DMS79 (cell line): ENCODE data around the gene SDF4.
"Not testable (repeated sequence)": the region's sequence is repeated elsewhere in the genome, so short reads cannot be mapped to it uniquely, and the experiment has no call there.

Experiments used
- DNase-seq: peaks from one replicate; lab custom pipeline; 2025; lab: John Stamatoyannopoulos, UW

The SDF4 gene

GRCh38 chr1:1198423-1199140 is 33.2 kb downstream of the SDF4 start:
- no peak for DNase-seq

GRCh38 chr1:1197551-1198422 is 34.0 kb downstream of the SDF4 start:
- no peak for DNase-seq

GRCh38 chr1:1197188-1197500 is 34.7 kb downstream of the SDF4 start:
- DNase-seq, result no peak

GRCh38 chr1:1196431-1197187 is 35.2 kb downstream of the SDF4 start:
- DNase-seq, result no peak

- not testable (repeated sequence) for DNase-seq
Observed at GRCh38 chr1:1195726-1196125, 36.1 kb downstream of the SDF4 start.

GRCh38 chr1:1194723-1195122 is 37.1 kb downstream of the SDF4 start:
- DNase-seq, result no peak

- DNase-seq, result no peak
Observed at GRCh38 chr1:1191734-1192133, 40.1 kb downstream of the SDF4 start.

- DNase-seq, result no peak
Observed at GRCh38 chr1:1189111-1189510, 42.7 kb downstream of the SDF4 start.

GRCh38 chr1:1187938-1188337 is 43.9 kb downstream of the SDF4 start:
- DNase-seq, result no peak

- no peak for DNase-seq
Observed at GRCh38 chr1:1185101-1185765, 46.6 kb downstream of the SDF4 start.

- DNase-seq, result no peak
Observed at GRCh38 chr1:1183833-1184775, 47.7 kb downstream of the SDF4 start.

GRCh38 chr1:1183221-1183747 is 48.5 kb downstream of the SDF4 start:
- no peak for DNase-seq

GRCh38 chr1:1182491-1183220 is 49.1 kb downstream of the SDF4 start:
- DNase-seq, result no peak

- DNase-seq, result no peak
Observed at GRCh38 chr1:1181938-1182410, 49.8 kb downstream of the SDF4 start.

GRCh38 chr1:1181129-1181937 is 50.5 kb downstream of the SDF4 start:
- no peak for DNase-seq

GRCh38 chr1:1179983-1180861 is 51.6 kb downstream of the SDF4 start:
- no peak for DNase-seq

GRCh38 chr1:1179346-1179982 is 52.3 kb downstream of the SDF4 start:
- DNase-seq, result no peak
